Memory B cell (primary cell): Measurements from ENCODE around the gene PIGC.
A peak's percentile ranks its signal among the peaks of the same experiment; 100 is the strongest.
"Not testable (repeated sequence)": the region's sequence is repeated elsewhere in the genome, so short reads cannot be mapped to it uniquely, and the experiment has no call there.

Experiments used
- ATAC-seq: fragments of 150-1000 bp; cut with Tn5 transposase; 2 replicates; pipeline ENCODE4 v1.10.0; 2021; ENCODE audit warnings: low read depth, mild to moderate bottlenecking, moderate library complexity
- DNase-seq, 2 donors: peaks; one replicate each; pipeline ENCODE4 v3.0.0; 2022; ENCODE audit warnings: low spot score in 2 of 2
- H3K27ac Mint-ChIP-seq: one replicate; pipeline ENCODE4 v1.8.0; 2022; ENCODE audit warnings: mild to moderate bottlenecking, moderate library complexity, mixed read lengths
- H3K27me3 Mint-ChIP-seq: one replicate; pipeline ENCODE4 v1.8.0; 2022; ENCODE audit warnings: mixed read lengths
- H3K36me3 Mint-ChIP-seq: one replicate; pipeline ENCODE4 v1.8.0; 2022; ENCODE audit warnings: mild to moderate bottlenecking, mixed read lengths
- H3K4me1 Mint-ChIP-seq: one replicate; pipeline ENCODE4 v1.8.0; 2022; ENCODE audit warnings: mixed read lengths
- H3K4me3 Mint-ChIP-seq: one replicate; pipeline ENCODE4 v1.8.0; 2022; ENCODE audit warnings: mild to moderate bottlenecking, moderate library complexity, mixed read lengths
- H3K9me3 Mint-ChIP-seq: one replicate; pipeline ENCODE4 v1.8.0; 2022; ENCODE audit warnings: mixed read lengths

Gene PIGC

DNA sequence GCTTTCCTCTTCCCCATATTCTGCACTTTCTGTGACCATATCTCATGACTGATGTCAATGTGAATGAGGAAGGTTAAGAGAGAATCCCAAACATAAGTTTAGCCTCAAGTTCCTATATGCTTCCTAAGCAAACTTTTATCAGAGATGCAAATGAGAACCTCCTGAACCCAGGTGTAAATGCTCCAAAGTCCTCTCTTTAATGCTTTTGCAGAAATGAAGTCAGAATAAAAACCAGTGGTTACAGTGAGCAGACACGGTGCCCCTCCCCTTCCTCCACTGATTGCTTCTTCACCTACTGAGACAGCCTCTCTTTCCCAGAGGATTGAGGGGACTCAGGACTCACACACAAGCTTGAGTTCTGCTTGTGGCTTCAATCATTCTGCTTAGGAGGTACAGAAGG, 11.6 kb upstream of the PIGC start:
- ATAC-seq (no peak), DNase-seq (no peak)
- Mint-ChIP-seq H3K4me1 (no peaks in the 10 kb centered on the region), H3K27ac (no peak overlapping the region), H3K27me3 (peaks cover 11% of the 10 kb centered on the region), H3K9me3 (no peaks in the 10 kb centered on the region), H3K36me3 (no peaks in the 10 kb centered on the region), H3K4me3 (no peak overlapping the region)

DNA sequence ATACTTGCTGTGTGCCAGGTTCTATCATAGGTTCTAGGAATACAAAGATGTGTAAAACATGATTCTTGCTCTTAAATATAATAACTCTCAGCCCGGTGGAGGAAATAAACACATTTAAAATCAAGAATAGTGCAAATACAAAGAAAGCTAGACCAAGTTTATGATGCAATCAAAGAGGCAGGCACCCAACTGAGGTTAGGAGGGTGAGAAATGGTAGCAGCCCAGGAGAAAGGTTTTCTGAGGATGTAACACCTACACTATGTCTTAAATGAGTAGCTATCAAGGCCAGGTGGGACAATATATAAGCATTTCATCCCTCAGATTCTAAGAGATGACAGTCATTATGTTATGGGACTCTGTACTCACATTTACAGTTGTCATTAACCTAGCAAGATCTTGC, 9.7 kb upstream of the PIGC start:
- DNase-seq (no peak), ATAC-seq (no peak)
- H3K4me1 Mint-ChIP-seq: peaks cover 6% of the 10 kb centered on the region
- H3K9me3 Mint-ChIP-seq: no peaks in the 10 kb centered on the region
- H3K4me3 Mint-ChIP-seq: no peak overlapping the region
- H3K27ac Mint-ChIP-seq: no peak overlapping the region
- no peaks in the 10 kb centered on the region for H3K36me3 Mint-ChIP-seq
- peaks cover 11% of the 10 kb centered on the region for H3K27me3 Mint-ChIP-seq

DNA sequence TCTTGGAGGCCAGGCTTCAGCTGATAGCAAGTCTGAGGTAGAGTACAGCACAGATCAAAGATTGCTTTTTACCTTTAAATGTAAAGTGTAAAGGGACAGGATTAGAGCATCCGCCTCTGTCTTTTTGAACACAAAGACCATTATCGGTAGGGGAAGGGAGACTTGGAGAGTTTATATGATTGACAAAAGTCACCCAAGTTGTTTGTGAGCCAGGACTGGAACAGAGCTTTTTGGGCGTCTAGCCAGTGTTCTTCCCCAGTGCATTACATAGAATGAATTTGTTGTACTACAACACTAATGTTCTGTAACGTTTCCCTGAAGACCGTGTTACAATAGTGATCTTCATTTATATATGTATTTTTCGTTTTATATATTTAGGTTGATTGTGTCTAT, 9.3 kb upstream of the PIGC start:
- H3K27ac Mint-ChIP-seq: no peak overlapping the region
- H3K9me3 Mint-ChIP-seq: no peaks in the 10 kb centered on the region
- no peaks in the 10 kb centered on the region for H3K36me3 Mint-ChIP-seq
- H3K4me3 Mint-ChIP-seq: no peak overlapping the region
- peaks cover 11% of the 10 kb centered on the region for H3K27me3 Mint-ChIP-seq
- ATAC-seq (no peak), DNase-seq (no peak)
- peaks cover 6% of the 10 kb centered on the region for H3K4me1 Mint-ChIP-seq

DNA sequence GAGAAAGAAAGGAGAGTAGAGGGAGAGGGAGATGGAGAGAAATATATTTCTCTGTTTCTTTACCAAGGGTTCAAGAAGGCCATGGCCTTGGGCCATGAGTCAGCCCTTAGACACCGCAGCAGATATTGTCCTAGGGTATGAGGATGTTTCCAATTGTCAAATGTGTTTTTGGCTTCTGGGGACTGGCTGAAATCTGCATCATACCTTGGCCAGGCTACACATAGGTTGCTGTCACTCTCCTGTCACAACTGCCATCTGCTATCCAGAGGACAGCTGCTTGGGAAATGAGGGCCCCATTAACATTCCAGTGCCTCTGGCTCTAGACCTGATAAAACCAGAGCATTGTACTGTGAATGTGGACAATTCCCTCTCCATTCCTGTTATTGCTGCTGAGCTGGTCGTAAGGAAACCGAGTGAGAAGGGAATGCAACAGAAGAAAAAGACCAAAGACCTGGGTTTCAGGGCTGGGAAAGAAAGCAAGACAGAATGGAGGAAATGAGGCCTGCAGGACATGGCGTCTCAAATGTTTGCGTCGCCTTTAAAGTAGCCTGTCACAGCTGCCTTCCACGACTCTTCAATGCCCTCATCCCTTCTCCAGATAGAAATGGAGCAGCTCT, 8.8 kb upstream of the PIGC start:
- Mint-ChIP-seq H3K9me3 (no peaks in the 10 kb centered on the region), H3K36me3 (no peaks in the 10 kb centered on the region), H3K4me1 (peaks cover 6% of the 10 kb centered on the region), H3K27me3 (peaks cover 11% of the 10 kb centered on the region), H3K4me3 (no peak overlapping the region), H3K27ac (no peak overlapping the region)
- ATAC-seq (no peak), DNase-seq (no peak)

DNA sequence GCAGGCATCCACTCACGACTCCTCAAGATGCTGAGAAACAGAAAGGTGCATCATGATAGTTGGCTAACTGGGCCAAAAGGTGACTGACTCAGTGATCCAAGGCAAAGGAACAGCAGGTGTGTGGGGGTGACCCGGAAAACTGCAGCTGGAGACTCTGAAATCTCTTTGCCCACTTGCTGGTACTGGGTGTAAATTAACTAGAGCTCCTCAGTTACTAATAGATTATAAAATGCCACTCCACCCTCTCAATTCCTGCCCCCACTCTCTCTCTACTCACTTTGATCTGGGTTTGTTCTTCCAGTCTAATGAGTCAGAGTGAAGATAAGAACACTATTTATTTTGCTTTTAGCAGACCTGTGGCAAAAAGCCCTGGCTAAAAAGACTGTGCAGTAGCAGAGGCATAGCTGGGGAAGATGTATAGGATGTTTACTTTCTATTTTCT, 7.2 kb upstream of the PIGC start:
- H3K4me1 Mint-ChIP-seq: peaks cover 6% of the 10 kb centered on the region

DNA sequence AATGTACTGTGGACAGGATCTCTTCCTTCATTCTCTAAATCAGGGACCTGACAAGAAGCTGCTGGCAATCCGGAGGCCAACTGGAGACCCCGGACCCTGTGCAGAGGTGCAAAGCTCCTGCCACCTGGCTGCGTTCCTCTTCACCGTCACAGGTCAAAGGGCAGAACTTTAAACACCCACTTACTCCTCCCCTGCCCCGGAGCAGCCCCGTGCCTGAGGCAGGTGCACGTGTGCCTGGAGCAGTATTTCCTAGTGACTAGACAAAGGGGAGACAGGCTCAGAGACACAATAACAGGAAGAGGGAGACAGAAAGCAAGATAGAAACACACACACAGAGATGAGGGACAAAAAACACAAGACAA, 6.6 kb upstream of the PIGC start:
- H3K27me3 Mint-ChIP-seq: peaks cover 3% of the 10 kb centered on the region
- ATAC-seq: no peak
- no peak overlapping the region for H3K4me3 Mint-ChIP-seq
- no peaks in the 10 kb centered on the region for H3K36me3 Mint-ChIP-seq
- DNase-seq: no peak
- H3K4me1 Mint-ChIP-seq: peaks cover 6% of the 10 kb centered on the region
- H3K9me3 Mint-ChIP-seq: no peaks in the 10 kb centered on the region
- no peak overlapping the region for H3K27ac Mint-ChIP-seq

More for the DNA sequence above, 7.2 kb upstream of the PIGC start:
- DNase-seq (no peak), ATAC-seq (no peak)
- Mint-ChIP-seq H3K9me3 (no peaks in the 10 kb centered on the region), H3K36me3 (no peaks in the 10 kb centered on the region), H3K27ac (no peak overlapping the region), H3K27me3 (peaks cover 3% of the 10 kb centered on the region), H3K4me3 (no peak overlapping the region)

DNA sequence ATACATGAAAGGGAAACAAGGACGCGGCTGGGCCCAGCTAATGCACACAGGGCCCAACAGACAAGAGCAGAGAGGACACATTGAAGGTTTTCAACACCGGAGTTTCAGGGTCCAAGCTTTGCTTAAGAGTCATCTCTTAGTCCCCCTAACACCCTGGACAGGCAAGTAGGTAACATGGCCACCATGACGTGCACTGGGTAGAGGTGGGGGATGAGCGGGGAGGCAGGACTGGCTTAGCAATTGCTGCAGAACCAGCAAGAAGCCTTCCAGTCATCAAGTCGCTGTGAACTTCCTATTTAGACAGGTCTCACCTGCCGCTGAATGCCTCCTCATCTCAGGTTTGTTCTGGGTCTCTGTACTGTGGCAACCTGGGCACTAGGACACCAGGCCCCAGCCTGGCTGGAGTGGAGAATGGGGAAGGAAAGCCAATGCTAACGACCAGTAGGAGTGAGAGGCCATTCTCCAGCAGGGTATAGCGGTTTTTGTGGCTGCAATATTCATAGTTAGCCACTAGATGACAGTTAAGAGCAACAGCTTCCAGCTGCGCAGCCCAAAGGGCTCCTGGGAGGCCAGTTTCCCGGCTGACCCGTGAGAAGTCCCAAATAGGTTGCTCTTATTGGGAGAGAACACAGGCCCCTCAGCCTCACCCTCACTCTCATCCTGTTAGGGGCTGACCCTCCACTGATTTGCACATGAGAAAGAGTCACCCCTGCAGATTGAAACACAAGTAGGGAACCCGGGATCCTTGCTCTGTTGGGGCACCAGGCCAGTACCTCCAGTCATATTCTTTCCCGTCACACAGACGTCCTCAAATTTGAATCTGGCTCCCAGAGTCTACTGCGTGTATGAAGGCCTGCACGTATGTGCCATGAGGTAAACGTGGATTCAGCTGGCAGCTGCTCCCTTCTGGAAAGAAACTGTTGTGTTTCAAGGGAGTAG, 6.0 kb upstream of the PIGC start:
- peak; percentile 88 for ATAC-seq
- Mint-ChIP-seq H3K4me1 (peaks cover 6% of the 10 kb centered on the region), H3K36me3 (no peaks in the 10 kb centered on the region), H3K27ac (no peak overlapping the region), H3K27me3 (peaks cover 3% of the 10 kb centered on the region), H3K9me3 (no peaks in the 10 kb centered on the region), H3K4me3 (no peak overlapping the region)
- peak; percentile 34 to 37 for DNase-seq

DNA sequence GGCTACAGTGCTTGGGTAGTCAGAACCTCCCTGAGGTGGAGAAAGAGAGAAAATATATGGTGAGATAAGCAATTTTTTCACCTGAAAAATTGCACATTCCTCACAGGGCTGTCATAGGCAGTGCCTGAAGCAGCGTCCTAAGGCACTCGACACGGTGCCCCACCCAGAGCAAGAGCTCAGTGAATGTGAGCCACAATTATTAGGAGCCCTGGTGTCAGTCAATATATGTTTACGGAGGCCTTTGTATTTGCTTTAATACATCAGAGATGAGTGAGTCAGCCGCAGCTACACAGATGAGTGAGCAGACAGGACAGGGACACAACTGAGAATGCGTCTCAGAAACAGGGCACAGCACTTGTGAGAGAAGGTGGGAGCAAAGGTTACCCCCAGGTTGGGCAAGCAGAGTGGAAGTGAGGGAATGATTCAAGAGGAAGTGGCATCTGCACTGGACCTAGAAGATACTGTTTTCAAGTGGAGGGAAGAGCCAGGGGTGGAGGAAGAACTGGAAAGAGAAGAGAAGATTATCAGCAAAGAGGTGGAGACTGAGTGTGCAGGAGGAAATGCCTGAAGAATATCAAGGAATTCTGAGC, 5.2 kb upstream of the PIGC start:
- Mint-ChIP-seq H3K36me3 (no peaks in the 10 kb centered on the region), H3K27ac (no peak overlapping the region), H3K27me3 (no peaks in the 10 kb centered on the region), H3K4me1 (peaks cover 10% of the 10 kb centered on the region), H3K4me3 (no peak overlapping the region), H3K9me3 (no peaks in the 10 kb centered on the region)
- ATAC-seq: no peak
- no peak for DNase-seq

DNA sequence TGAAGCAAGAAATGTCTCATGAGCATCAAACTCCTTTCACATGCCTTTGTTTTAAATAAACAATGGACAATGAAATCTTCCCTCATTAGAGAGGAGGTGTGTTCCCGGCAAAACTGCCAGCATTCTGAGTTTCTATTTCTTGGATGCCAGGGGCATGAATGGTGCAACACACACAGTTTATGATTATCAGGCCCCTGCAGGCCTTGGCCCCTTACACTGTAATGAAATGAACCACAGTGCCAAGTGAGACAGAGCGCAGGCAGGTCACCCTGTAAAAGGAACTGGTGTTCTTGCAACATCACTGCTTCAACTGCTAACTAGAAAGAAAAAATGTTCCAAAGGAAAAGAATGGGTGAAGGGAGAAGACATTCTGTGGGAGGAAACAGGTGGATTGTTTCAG, 3.8 kb upstream of the PIGC start:
- H3K27ac Mint-ChIP-seq: no peak overlapping the region
- H3K4me3 Mint-ChIP-seq: no peak overlapping the region
- H3K36me3 Mint-ChIP-seq: no peaks in the 10 kb centered on the region
- ATAC-seq: no peak
- H3K9me3 Mint-ChIP-seq: no peaks in the 10 kb centered on the region
- no peak for DNase-seq
- H3K4me1 Mint-ChIP-seq: peaks cover 15% of the 10 kb centered on the region
- H3K27me3 Mint-ChIP-seq: no peaks in the 10 kb centered on the region

DNA sequence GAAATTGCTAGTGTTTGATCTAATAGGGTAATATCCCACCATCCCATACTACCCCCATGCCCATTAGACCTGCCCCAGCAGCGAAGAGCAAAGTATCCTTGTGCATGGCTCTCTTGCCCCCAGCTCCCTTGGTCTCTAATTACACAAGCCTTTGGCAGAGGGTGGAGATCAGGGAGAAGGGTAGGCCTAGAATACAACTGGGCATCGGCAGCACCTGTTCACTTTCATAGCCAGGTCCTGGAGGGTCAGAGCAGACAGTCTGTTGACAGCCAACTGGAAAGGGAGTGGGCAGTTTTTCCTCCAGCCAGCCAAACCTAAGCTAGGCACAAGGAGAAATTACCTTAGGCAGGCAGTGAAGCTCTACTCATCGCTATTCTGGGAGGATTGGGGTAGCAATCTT, 2.7 kb upstream of the PIGC start:
- Mint-ChIP-seq H3K27me3 (no peaks in the 10 kb centered on the region), H3K36me3 (peaks cover 10% of the 10 kb centered on the region), H3K9me3 (no peaks in the 10 kb centered on the region), H3K27ac (no peak overlapping the region), H3K4me1 (peaks cover 25% of the 10 kb centered on the region), H3K4me3 (no peak overlapping the region)
- no peak for ATAC-seq
- no peak for DNase-seq

DNA sequence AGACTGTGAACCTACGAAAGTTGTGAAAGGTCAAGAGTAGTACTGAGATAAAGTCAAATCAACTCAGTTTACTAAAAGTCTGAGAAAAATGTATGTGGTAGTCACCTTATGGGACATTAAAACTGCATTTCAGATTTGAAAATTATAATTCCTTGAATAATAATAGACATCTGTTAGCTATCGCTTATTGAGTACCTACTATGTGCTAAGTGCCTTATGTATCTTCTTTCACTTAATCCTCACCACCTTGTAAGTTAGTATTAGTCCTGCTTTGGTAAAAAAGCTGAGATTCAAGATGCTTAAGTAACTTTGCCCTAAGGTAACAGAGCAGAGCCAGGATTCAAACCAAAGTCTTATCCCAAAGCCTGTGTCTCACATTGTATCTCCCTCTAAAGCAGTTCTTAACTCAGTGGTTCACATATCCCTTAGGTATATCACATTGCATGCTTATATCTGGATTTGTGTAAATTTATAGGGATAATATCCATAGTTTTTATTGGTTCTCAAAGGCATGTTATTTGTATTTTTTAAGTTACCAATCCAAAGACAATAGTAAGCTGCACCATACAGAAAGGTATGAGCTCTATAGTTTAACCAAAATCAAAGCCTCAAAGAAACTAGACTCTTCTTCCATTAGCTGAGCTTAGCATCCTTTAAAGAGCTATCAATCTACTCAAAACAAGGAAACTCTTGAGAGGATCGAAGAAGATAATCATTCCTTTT, 865 bp downstream of the PIGC start:
- no peak for DNase-seq
- H3K4me3 Mint-ChIP-seq: peak overlapping the region; percentile 88
- peaks cover 35% of the 10 kb centered on the region for H3K4me1 Mint-ChIP-seq
- ATAC-seq: no peak
- H3K27me3 Mint-ChIP-seq: no peaks in the 10 kb centered on the region
- H3K27ac Mint-ChIP-seq: peak overlapping the region; percentile 93
- H3K36me3 Mint-ChIP-seq: peaks cover 15% of the 10 kb centered on the region
- H3K9me3 Mint-ChIP-seq: no peaks in the 10 kb centered on the region

DNA sequence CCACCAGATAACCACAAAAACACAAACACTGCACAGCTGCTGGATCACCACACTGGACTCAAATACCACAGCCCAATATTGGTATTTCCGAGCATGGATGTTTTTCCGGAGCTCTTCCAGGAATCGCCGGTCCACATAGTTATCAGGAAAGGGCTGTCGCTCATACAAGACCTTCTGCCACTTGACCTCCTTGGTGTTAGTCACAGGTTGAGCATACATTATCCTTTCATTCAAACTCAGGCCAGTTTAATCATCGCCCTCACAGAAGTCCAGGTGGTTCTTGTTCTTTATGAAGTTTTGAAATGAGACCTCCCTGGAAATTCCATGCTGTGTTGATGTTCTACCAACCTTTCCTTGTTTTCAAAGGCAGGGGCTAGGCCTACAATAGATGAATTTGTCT, 1.5 kb downstream of the PIGC start:
- no peaks in the 10 kb centered on the region for H3K9me3 Mint-ChIP-seq
- no peak for ATAC-seq
- H3K36me3 Mint-ChIP-seq: peaks cover 15% of the 10 kb centered on the region
- peak overlapping the region; percentile 57 for H3K4me3 Mint-ChIP-seq
- peak overlapping the region; percentile 72 for H3K27ac Mint-ChIP-seq
- peaks cover 35% of the 10 kb centered on the region for H3K4me1 Mint-ChIP-seq
- H3K27me3 Mint-ChIP-seq: no peaks in the 10 kb centered on the region
- no peak for DNase-seq

DNA sequence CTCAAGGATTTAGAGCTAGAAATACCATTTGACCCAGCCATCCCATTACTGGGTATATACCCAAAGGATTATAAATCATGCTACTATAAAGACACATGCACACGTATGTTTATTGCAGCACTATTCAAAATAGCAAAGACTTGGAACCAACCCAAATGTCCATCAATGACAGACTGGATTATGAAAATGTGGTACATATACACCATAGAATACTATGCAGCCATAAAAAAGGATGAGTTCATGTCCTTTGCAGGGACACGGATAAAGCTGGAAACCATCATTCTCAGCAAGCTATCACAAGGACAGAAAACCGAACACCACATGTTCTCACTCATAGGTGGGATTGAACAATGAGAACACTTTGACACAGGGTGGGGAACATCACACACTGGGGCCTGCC, 6.7 kb downstream of the PIGC start:
- H3K27ac Mint-ChIP-seq, ATAC-seq, DNase-seq, H3K4me3 Mint-ChIP-seq, H3K9me3 Mint-ChIP-seq, H3K27me3 Mint-ChIP-seq: not testable (repeated sequence)
- peaks cover 15% of the 10 kb centered on the region for H3K36me3 Mint-ChIP-seq
- H3K4me1 Mint-ChIP-seq: peaks cover 34% of the 10 kb centered on the region

DNA sequence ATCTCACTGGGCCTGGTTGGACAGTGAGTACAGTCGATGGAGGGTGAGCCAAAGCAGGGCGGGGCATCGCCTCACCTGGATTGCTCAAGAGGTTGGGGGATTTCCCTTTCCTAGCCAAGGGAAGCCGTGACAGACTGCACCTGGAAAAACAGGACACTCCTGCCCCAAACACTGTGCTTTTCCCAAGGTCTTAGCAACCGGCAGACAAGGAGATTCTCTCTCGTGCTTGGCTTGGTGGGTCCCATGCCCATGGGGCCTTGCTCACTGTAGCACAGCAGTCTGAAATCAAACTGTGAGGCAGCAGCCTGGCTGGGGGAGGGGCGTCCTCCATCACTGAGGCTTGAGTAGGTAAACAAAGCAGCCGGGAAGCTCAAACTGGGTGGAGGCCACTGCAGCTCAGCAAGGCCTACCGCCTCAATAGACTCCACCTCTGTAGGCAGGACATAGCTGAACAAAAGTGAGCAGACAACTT, 12.1 kb downstream of the PIGC start:
- H3K27me3 Mint-ChIP-seq: no peaks in the 10 kb centered on the region
- DNase-seq (no peak), ATAC-seq (no peak)
- no peaks in the 10 kb centered on the region for H3K9me3 Mint-ChIP-seq
- H3K36me3 Mint-ChIP-seq: peaks cover 3% of the 10 kb centered on the region
- H3K27ac Mint-ChIP-seq: no peak overlapping the region
- H3K4me1 Mint-ChIP-seq: peaks cover 13% of the 10 kb centered on the region
- H3K4me3 Mint-ChIP-seq: no peak overlapping the region
